ENCODE results near the gene BABAM2.

GRCh38 chr2:28181801-28182200 lies 291.3 kb downstream of the BABAM2 start:
- no peak for TF ChIP-seq CTCF (IDR thresholded peaks at IDR 0.05)
- TF ChIP-seq POLR2AphosphoS5 (IDR thresholded peaks at IDR 0.05), result no peak
- TF ChIP-seq EP300 (IDR thresholded peaks at IDR 0.05), result no peak
